Activated CD4-positive, alpha-beta memory T cell treated with anti-CD3 and anti-CD28 coated beads, Interleukin-2, amount 10 ng/mL, durations not matched to agents 7 days and 5 days (primary cell): ENCODE measurements around the gene TRMT61A. TPM values are rescaled to one million over a fixed set of nuclear protein-coding genes. Genes with fewer than 3 reads are reported as not detected.

ENCODE experiments used
- CTCF ChIA-PET: fragments of 350-600 bp; sonication (Branson Sonifier 250); formaldehyde crosslinking; loops from one replicate; lab custom pipeline; 2021; ENCODE audit warnings: antibody characterized with exemption, inconsistent platforms; lab: Charles Lee
- POLR2A ChIA-PET: fragments of 350-600 bp; sonication (Branson Sonifier 250); formaldehyde crosslinking; loops from one replicate; lab custom pipeline; 2021; ENCODE audit warnings: antibody characterized with exemption; lab: Charles Lee
- DNase-seq: peaks from one replicate; pipeline ENCODE4 v3.0.0-alpha.2; 2020
- H3K27ac Mint-ChIP-seq: one replicate; pipeline ENCODE4 v1.8.0; 2021; ENCODE audit warnings: mild to moderate bottlenecking, mixed read lengths
- H3K27me3 Mint-ChIP-seq: one replicate; pipeline ENCODE4 v1.8.0; 2021; ENCODE audit warnings: mixed read lengths
- H3K36me3 Mint-ChIP-seq: one replicate; pipeline ENCODE4 v1.8.0; 2021; ENCODE audit warnings: low read depth, mixed read lengths
- H3K4me1 Mint-ChIP-seq: one replicate; pipeline ENCODE4 v1.8.0; 2021; ENCODE audit warnings: mixed read lengths
- H3K4me3 Mint-ChIP-seq: one replicate; pipeline ENCODE4 v1.8.0; 2021; ENCODE audit warnings: mild to moderate bottlenecking, mixed read lengths
- H3K9me3 Mint-ChIP-seq: one replicate; pipeline ENCODE4 v1.8.0; 2021; ENCODE audit warnings: mixed read lengths
- total RNA-seq, 2 experiments: library from RNA; stranded (reverse); gene quantifications; one replicate each; pipeline ENCODE4 v1.2.3, GENCODE V29; 2021

The TRMT61A gene
- total RNA-seq, 2 experiments from 2014 or later = 4.5 to 5.1 TPM

GRCh38 chr14:103535081-103535890 is 6.3 kb downstream of the TRMT61A start:
- H3K27ac Mint-ChIP-seq = no peak overlapping the region
- ChIA-PET POLR2A (interaction anchor here (1.1 to 2.4 kb wide), 2 partner anchors 15 to 26 kb away, joined by 3 to 5 read pairs; no protein-coding TSS in a partner anchor), CTCF (no interaction called here)
- H3K36me3 Mint-ChIP-seq = no peaks in the 10 kb centered on the region
- H3K4me1 Mint-ChIP-seq = peaks cover 8% of the 10 kb centered on the region
- H3K4me3 Mint-ChIP-seq = no peak overlapping the region
- DNase-seq = no peak
- no peaks in the 10 kb centered on the region for H3K27me3 Mint-ChIP-seq
- H3K9me3 Mint-ChIP-seq = no peaks in the 10 kb centered on the region

- peaks cover 2% of the 10 kb centered on the region for H3K4me1 Mint-ChIP-seq
- POLR2A ChIA-PET = interaction anchor here (2.4 kb wide), 1 partner anchor 25 kb away, joined by 5 read pairs; no protein-coding TSS in a partner anchor
- no peak overlapping the region for H3K27ac Mint-ChIP-seq
- no peaks in the 10 kb centered on the region for H3K9me3 Mint-ChIP-seq
- no peaks in the 10 kb centered on the region for H3K27me3 Mint-ChIP-seq
- no peak for DNase-seq
- no peak overlapping the region for H3K4me3 Mint-ChIP-seq
- H3K36me3 Mint-ChIP-seq = no peaks in the 10 kb centered on the region
- CTCF ChIA-PET = interaction anchor here (1.8 kb wide), 1 partner anchor 17 kb away, joined by 6 read pairs; no protein-coding TSS in a partner anchor
Observed at GRCh38 chr14:103535891-103536565, 7.0 kb downstream of the TRMT61A start.

- H3K4me1 Mint-ChIP-seq = no peaks in the 10 kb centered on the region
- no peak overlapping the region for H3K4me3 Mint-ChIP-seq
- no peaks in the 10 kb centered on the region for H3K27me3 Mint-ChIP-seq
- CTCF ChIA-PET = interaction anchor here (1.8 kb wide), 1 partner anchor 18 kb away, joined by 6 read pairs; no protein-coding TSS in a partner anchor
- H3K9me3 Mint-ChIP-seq = no peaks in the 10 kb centered on the region
- POLR2A ChIA-PET = interaction anchor here (1.3 to 2.4 kb wide), 2 partner anchors 9 to 25 kb away, joined by 3 to 5 read pairs; no protein-coding TSS in a partner anchor
- no peak for DNase-seq
- no peak overlapping the region for H3K27ac Mint-ChIP-seq
- H3K36me3 Mint-ChIP-seq = no peaks in the 10 kb centered on the region
Observed at GRCh38 chr14:103536693-103537092, 7.7 kb downstream of the TRMT61A start.

- H3K27ac Mint-ChIP-seq = no peak overlapping the region
- no peak for DNase-seq
- H3K27me3 Mint-ChIP-seq = no peaks in the 10 kb centered on the region
- POLR2A ChIA-PET = interaction anchor here (1.3 kb wide), 1 partner anchor 9 kb away, joined by 3 read pairs; no protein-coding TSS in a partner anchor
- H3K9me3 Mint-ChIP-seq = no peaks in the 10 kb centered on the region
- H3K4me3 Mint-ChIP-seq = no peak overlapping the region
- no peaks in the 10 kb centered on the region for H3K4me1 Mint-ChIP-seq
- CTCF ChIA-PET = interaction anchor here (1.8 kb wide), 1 partner anchor 19 kb away, joined by 6 read pairs; no protein-coding TSS in a partner anchor
- H3K36me3 Mint-ChIP-seq = no peaks in the 10 kb centered on the region
Observed at GRCh38 chr14:103537175-103537990, 8.4 kb downstream of the TRMT61A start.

GRCh38 chr14:103538291-103539055 is 9.5 kb downstream of the TRMT61A start:
- Mint-ChIP-seq H3K27me3 (no peaks in the 10 kb centered on the region), H3K9me3 (no peaks in the 10 kb centered on the region), H3K4me3 (no peak overlapping the region), H3K36me3 (no peaks in the 10 kb centered on the region), H3K4me1 (no peaks in the 10 kb centered on the region), H3K27ac (no peak overlapping the region)
- DNase-seq = no peak
- POLR2A ChIA-PET = no interaction called here
- CTCF ChIA-PET = interaction anchor here (0.5 kb wide), 1 partner anchor 442 kb away, joined by 4 read pairs; no protein-coding TSS in a partner anchor

GRCh38 chr14:103539056-103539825 is 10.2 kb downstream of the TRMT61A start:
- Mint-ChIP-seq H3K9me3 (no peaks in the 10 kb centered on the region), H3K4me3 (no peak overlapping the region), H3K4me1 (no peaks in the 10 kb centered on the region), H3K27ac (no peak overlapping the region), H3K27me3 (no peaks in the 10 kb centered on the region), H3K36me3 (no peaks in the 10 kb centered on the region)
- POLR2A ChIA-PET = no interaction called here
- DNase-seq = no peak
- CTCF ChIA-PET = interaction anchor here (0.5 kb wide), 1 partner anchor 442 kb away, joined by 4 read pairs; no protein-coding TSS in a partner anchor

GRCh38 chr14:103540821-103541708 is 12.1 kb downstream of the TRMT61A start:
- Mint-ChIP-seq H3K27ac (no peak overlapping the region), H3K9me3 (no peaks in the 10 kb centered on the region), H3K27me3 (no peaks in the 10 kb centered on the region), H3K4me3 (no peak overlapping the region), H3K36me3 (no peaks in the 10 kb centered on the region), H3K4me1 (no peaks in the 10 kb centered on the region)
- DNase-seq = no peak
- POLR2A ChIA-PET = interaction anchor here (1.5 kb wide), 2 partner anchors 13 to 20 kb away, joined by 3 read pairs; no protein-coding TSS in a partner anchor
- CTCF ChIA-PET = no interaction called here

- POLR2A ChIA-PET = interaction anchor here (0.6 to 1.5 kb wide), 3 partner anchors 14 to 335 kb away, joined by 3 read pairs; no protein-coding TSS in a partner anchor
- no peak overlapping the region for H3K4me3 Mint-ChIP-seq
Observed at GRCh38 chr14:103541709-103542604, 13.0 kb downstream of the TRMT61A start.

GRCh38 chr14:103542605-103543088 is 13.7 kb downstream of the TRMT61A start:
- Mint-ChIP-seq H3K4me3 (no peak overlapping the region), H3K36me3 (no peaks in the 10 kb centered on the region), H3K27me3 (no peaks in the 10 kb centered on the region), H3K27ac (no peak overlapping the region), H3K9me3 (no peaks in the 10 kb centered on the region), H3K4me1 (no peaks in the 10 kb centered on the region)
- DNase-seq = no peak
- CTCF ChIA-PET = no interaction called here
- POLR2A ChIA-PET = interaction anchor here (1.5 kb wide), 1 partner anchor 14 kb away, joined by 3 read pairs; no protein-coding TSS in a partner anchor

More at GRCh38 chr14:103541709-103542604, 13.0 kb downstream of the TRMT61A start:
- no peak overlapping the region for H3K27ac Mint-ChIP-seq
- H3K36me3 Mint-ChIP-seq = no peaks in the 10 kb centered on the region
- no peaks in the 10 kb centered on the region for H3K9me3 Mint-ChIP-seq
- no peaks in the 10 kb centered on the region for H3K4me1 Mint-ChIP-seq
- no peak for DNase-seq
- CTCF ChIA-PET = no interaction called here
- no peaks in the 10 kb centered on the region for H3K27me3 Mint-ChIP-seq

- H3K27ac Mint-ChIP-seq = no peak overlapping the region
- no peaks in the 10 kb centered on the region for H3K9me3 Mint-ChIP-seq
- no peaks in the 10 kb centered on the region for H3K4me1 Mint-ChIP-seq
- no peak for DNase-seq
- no peak overlapping the region for H3K4me3 Mint-ChIP-seq
- CTCF ChIA-PET = no interaction called here
- no peaks in the 10 kb centered on the region for H3K36me3 Mint-ChIP-seq
- no peaks in the 10 kb centered on the region for H3K27me3 Mint-ChIP-seq
- POLR2A ChIA-PET = no interaction called here
Observed at GRCh38 chr14:103543140-103543539, 14.1 kb downstream of the TRMT61A start.
